HEK293 (cell line): ENCODE results near the gene ACR.

Experiments used
- CTCF ChIA-PET: fragments of 350-600 bp; formaldehyde crosslinking; extraction: SDS; loops from one replicate; lab custom pipeline; 2021; ENCODE audit warnings: antibody characterized with exemption; lab: Yijun Ruan, JAX
- POLR2A ChIA-PET: fragments of 300-600 bp; formaldehyde crosslinking; extraction: SDS; loops from one replicate; lab custom pipeline; 2020; ENCODE audit warnings: antibody characterized with exemption, inconsistent platforms; lab: Yijun Ruan, JAX
- H3K27ac ChIP-seq: fragments of 200-500 bp; sonication (Bioruptor generic); 2 replicates; pipeline ENCODE4 v1.5.1; 2014; ENCODE audit warnings: low read depth, low read length, control low read depth, inconsistent platforms; ENCODE audit errors: extremely low read depth
- H3K36me3 ChIP-seq, 2 experiments: fragments of 200-500 bp in 1 of 2; sonication (Bioruptor generic) in 1 of 2; 1 replicate in 1 of 2; 2 replicates in 1 of 2; pipeline ENCODE4 v1.5.1; 2014 to 2017; ENCODE audit warnings: inconsistent platforms in 2 of 2, low read length in 2 of 2; ENCODE audit not compliant: control insufficient read depth in 2 of 2, insufficient read depth in 1 of 2
- H3K4me1 ChIP-seq: fragments of 200-500 bp; sonication (Bioruptor generic); 2 replicates; pipeline ENCODE4 v1.5.1; 2014; ENCODE audit warnings: mild to moderate bottlenecking, low read length, inconsistent platforms; ENCODE audit not compliant: control insufficient read depth, insufficient read depth
- H3K4me3 ChIP-seq: 2 replicates; pipeline ENCODE4 v1.5.1; 2011; ENCODE audit warnings: low read depth, mild to moderate bottlenecking, control low read depth, low read length, moderate library complexity
- H3K9me3 ChIP-seq: fragments of 200-500 bp; sonication (Bioruptor generic); 2 replicates; pipeline ENCODE4 v1.5.1; 2014; ENCODE audit warnings: low read depth, low read length, inconsistent platforms; ENCODE audit not compliant: control insufficient read depth, insufficient read depth
- BCL11B ChIP-seq: fragments of 450-650 bp; formaldehyde crosslinking; IDR thresholded peaks from 2 replicates; pipeline ENCODE4 v1.5.1; 2016; ENCODE audit warnings: low read depth, missing biosample characterization, missing genetic modification characterization
- OVOL3 ChIP-seq: fragments of 450-650 bp; formaldehyde crosslinking; IDR thresholded peaks from 2 replicates; pipeline ENCODE4 v1.5.1; 2016; ENCODE audit warnings: missing biosample characterization, missing genetic modification characterization
- PRDM1 ChIP-seq: fragments of 450-650 bp; formaldehyde crosslinking; IDR thresholded peaks from 2 replicates; pipeline ENCODE4; 2016; ENCODE audit warnings: missing biosample characterization, missing genetic modification characterization
- SCRT2 ChIP-seq: fragments of 450-650 bp; formaldehyde crosslinking; IDR thresholded peaks from 2 replicates; pipeline ENCODE4 v1.5.1; 2016; ENCODE audit warnings: missing biosample characterization, missing genetic modification characterization
- SETDB1 ChIP-seq: IDR thresholded peaks from one replicate; pipeline ENCODE4 v1.6.1; 2017; ENCODE audit warnings: mild to moderate bottlenecking, low read length, moderate library complexity, mixed read lengths; ENCODE audit not compliant: insufficient read length
- ZFP41 ChIP-seq: fragments of 450-650 bp; formaldehyde crosslinking; IDR thresholded peaks from 2 replicates; pipeline ENCODE4 v1.5.1; 2016; ENCODE audit warnings: missing biosample characterization, missing genetic modification characterization, borderline replicate concordance
- ZNF155 ChIP-seq: fragments of 450-650 bp; formaldehyde crosslinking; IDR thresholded peaks from 2 replicates; pipeline ENCODE4 v1.5.1; 2016; ENCODE audit warnings: missing biosample characterization, missing genetic modification characterization
- ZNF24 ChIP-seq: fragments of 450-650 bp; formaldehyde crosslinking; IDR thresholded peaks from 2 replicates; pipeline ENCODE4 v1.5.1; 2016; ENCODE audit warnings: missing biosample characterization, missing genetic modification characterization
- ZNF266 ChIP-seq: fragments of 450-650 bp; formaldehyde crosslinking; IDR thresholded peaks from 2 replicates; pipeline ENCODE4 v1.5.1; 2016; ENCODE audit warnings: missing biosample characterization, missing genetic modification characterization, low read depth
- ZNF274 ChIP-seq, 2 experiments: fragments of 200-500 bp in 1 of 2; fragments of 450-650 bp in 1 of 2; sonication (Bioruptor generic) in 1 of 2; formaldehyde crosslinking in 1 of 2; IDR thresholded peaks; 2 replicates each; pipeline versions ENCODE4 v1.5.1 to v1.6.1; 2014 to 2016; ENCODE audit warnings: borderline replicate concordance in 1 of 2, inconsistent platforms in 1 of 2, low read length in 1 of 2, missing biosample characterization in 1 of 2, missing genetic modification characterization in 1 of 2
- ZNF350 ChIP-seq: fragments of 450-650 bp; formaldehyde crosslinking; IDR thresholded peaks from 2 replicates; pipeline ENCODE4 v1.5.0; 2017; ENCODE audit warnings: missing biosample characterization, mild to moderate bottlenecking, missing genetic modification characterization
- ZNF626 ChIP-seq: fragments of 450-650 bp; sonication (Bioruptor Pico); formaldehyde crosslinking; IDR thresholded peaks from 2 replicates; pipeline ENCODE4 v1.5.1; 2018; ENCODE audit warnings: missing biosample characterization, missing genetic modification characterization, inconsistent platforms
- ZNF654 ChIP-seq: fragments of 450-650 bp; formaldehyde crosslinking; IDR thresholded peaks from 2 replicates; pipeline ENCODE4 v1.5.1; 2016; ENCODE audit warnings: low read depth, missing biosample characterization, missing genetic modification characterization
- ZNF747 ChIP-seq: fragments of 450-650 bp; formaldehyde crosslinking; IDR thresholded peaks from 2 replicates; pipeline ENCODE4 v1.5.1; 2016; ENCODE audit warnings: missing biosample characterization, missing genetic modification characterization
- ZNF76 ChIP-seq: fragments of 450-650 bp; formaldehyde crosslinking; IDR thresholded peaks from 2 replicates; pipeline ENCODE4; 2016; ENCODE audit warnings: low read depth, missing biosample characterization, missing genetic modification characterization, borderline replicate concordance
- TF ChIP-seq, protein P1 (sequence below): fragments of 450-650 bp; formaldehyde crosslinking; IDR thresholded peaks from 2 replicates; pipeline ENCODE4 v1.5.1; 2016; ENCODE audit warnings: missing biosample characterization, missing genetic modification characterization
- TF ChIP-seq, protein P2 (sequence below): fragments of 450-650 bp; formaldehyde crosslinking; IDR thresholded peaks from 2 replicates; pipeline ENCODE4 v1.5.1; 2016; ENCODE audit warnings: missing biosample characterization, missing genetic modification characterization
- TF ChIP-seq, protein P3 (sequence below): sonication (generic); formaldehyde crosslinking; IDR thresholded peaks from 2 replicates; pipeline ENCODE4 v1.8.1; 2022; ENCODE audit warnings: mild to moderate bottlenecking, moderate library complexity, missing genetic modification reagents

Gene ACR

DNA sequence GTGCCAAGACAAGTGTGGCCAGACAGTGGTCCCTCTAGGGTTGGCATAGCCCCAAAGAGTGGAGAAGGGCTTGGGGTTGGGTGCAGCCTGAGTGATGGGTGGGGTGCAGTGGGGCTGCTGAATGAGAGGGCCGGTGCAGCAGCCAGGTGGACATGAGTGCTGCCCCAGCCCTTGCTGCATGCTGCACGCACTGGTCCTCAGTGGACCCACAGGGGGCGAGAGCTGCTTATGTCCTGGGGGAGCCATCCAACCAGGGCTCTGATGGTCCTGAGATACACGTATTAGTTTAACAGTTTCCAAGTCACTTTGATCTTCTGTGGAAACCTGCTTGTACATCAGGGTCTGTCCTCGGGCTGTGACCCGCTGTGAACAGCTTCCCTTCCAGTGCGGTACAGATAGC is 23.9 kb upstream of the ACR start (continued):
- no peak for TF ChIP-seq ZNF274 (IDR thresholded peaks at IDR 0.05; ENCODE audit: low read length)
- no peak for TF ChIP-seq ZNF274 (tag by site-specific recombination; IDR thresholded peaks at IDR 0.05; ENCODE audit: borderline replicate concordance)

DNA sequence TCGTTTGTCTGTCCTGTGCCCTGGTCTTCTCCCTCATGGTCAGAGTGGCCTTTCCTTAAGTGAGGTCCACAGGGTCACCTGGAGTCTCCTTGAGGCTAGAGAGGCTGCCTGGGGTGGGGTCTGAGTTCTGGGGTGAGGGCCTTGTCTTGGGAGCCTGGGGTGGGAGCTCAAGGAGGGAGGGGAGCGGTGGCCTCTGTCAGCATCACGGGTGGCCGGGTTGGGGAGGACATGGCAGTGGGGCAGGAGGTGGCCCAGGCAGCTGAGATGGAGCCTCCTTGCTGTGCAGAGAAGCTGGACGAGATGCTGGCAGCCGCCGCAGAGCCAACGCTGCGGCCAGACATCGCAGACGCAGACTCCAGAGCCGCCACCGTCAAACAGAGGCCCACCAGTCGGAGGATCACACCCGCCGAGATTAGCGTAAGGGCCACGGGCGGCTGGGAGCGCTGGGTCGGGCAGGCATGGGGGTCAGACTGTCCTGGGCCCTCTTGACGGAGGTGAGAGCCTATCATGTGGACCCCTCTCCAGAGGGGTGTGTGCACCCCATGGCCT is 23.3 kb upstream of the ACR start:
- ChIA-PET POLR2A (no interaction called here), CTCF (interaction anchor here (0.6 to 1.1 kb wide), 2 partner anchors 19 to 74 kb away, joined by 3 read pairs; no protein-coding TSS in a partner anchor)
- no peaks in the 10 kb centered on the region for H3K9me3 ChIP-seq

DNA sequence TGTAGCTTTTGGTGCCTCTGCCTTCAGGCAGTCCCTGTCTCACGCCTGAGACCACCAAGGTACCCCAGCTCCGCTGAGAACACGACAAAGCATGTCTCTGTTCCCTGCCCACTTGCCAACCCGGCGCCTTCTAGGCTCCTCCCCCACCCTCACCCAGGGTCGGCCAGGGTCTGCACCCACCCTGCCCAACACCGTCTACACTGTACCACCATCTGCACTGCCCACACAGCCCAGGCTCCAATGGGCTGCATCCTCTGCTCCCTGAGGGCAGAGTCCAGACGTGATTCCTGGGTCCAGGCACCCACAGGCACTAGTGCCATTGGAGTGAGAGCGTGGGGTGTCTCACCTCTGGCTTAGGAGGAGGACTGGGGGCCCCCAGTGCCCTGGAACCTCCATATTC is 22.8 kb upstream of the ACR start:
- POLR2A ChIA-PET, result no interaction called here
- CTCF ChIA-PET, result interaction anchor here (0.6 to 1.1 kb wide), 3 partner anchors 15 to 18 kb away, joined by 3 read pairs; no protein-coding TSS in a partner anchor

More for the DNA sequence above, 23.3 kb upstream of the ACR start:
- no peak overlapping the region for H3K4me3 ChIP-seq
- TF ChIP-seq ZNF24, result no peak
- no peak for TF ChIP-seq ZFP41 (tag by site-specific recombination)
- TF ChIP-seq, protein P1, sequence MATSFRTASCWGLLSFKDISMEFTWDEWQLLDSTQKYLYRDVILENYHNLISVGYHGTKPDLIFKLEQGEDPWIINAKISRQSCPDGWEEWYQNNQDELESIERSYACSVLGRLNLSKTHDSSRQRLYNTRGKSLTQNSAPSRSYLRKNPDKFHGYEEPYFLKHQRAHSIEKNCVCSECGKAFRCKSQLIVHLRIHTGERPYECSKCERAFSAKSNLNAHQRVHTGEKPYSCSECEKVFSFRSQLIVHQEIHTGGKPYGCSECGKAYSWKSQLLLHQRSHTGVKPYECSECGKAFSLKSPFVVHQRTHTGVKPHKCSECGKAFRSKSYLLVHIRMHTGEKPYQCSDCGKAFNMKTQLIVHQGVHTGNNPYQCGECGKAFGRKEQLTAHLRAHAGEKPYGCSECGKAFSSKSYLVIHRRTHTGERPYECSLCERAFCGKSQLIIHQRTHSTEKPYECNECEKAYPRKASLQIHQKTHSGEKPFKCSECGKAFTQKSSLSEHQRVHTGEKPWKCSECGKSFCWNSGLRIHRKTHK (tag by site-specific recombination), result no peak
- no peak for TF ChIP-seq ZNF76
- no peak for TF ChIP-seq OVOL3 (tag by site-specific recombination)
- TF ChIP-seq ZNF155, result no peak
- no peak for TF ChIP-seq PRDM1 (tag by site-specific recombination)
- TF ChIP-seq ZNF654, result no peak
- no peak for TF ChIP-seq BCL11B (tag by site-specific recombination)
- no peak for TF ChIP-seq SETDB1
- no peak for TF ChIP-seq ZNF266 (tag by site-specific recombination)
- TF ChIP-seq, protein P2, sequence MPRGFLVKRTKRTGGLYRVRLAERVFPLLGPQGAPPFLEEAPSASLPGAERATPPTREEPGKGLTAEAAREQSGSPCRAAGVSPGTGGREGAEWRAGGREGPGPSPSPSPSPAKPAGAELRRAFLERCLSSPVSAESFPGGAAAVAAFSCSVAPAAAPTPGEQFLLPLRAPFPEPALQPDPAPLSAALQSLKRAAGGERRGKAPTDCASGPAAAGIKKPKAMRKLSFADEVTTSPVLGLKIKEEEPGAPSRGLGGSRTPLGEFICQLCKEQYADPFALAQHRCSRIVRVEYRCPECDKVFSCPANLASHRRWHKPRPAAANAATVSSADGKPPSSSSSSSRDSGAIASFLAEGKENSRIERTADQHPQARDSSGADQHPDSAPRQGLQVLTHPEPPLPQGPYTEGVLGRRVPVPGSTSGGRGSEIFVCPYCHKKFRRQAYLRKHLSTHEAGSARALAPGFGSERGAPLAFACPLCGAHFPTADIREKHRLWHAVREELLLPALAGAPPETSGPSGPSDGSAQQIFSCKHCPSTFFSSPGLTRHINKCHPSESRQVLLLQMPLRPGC (tag by site-specific recombination), result no peak
- no peak for TF ChIP-seq ZNF626 (tag by site-specific recombination)
- TF ChIP-seq SCRT2 (tag by site-specific recombination), result no peak
- no peak for TF ChIP-seq ZNF350 (tag by site-specific recombination)
- H3K27ac ChIP-seq, result no peak overlapping the region
- H3K4me1 ChIP-seq, result no peaks in the 10 kb centered on the region
- H3K36me3 ChIP-seq, result peaks cover 0 to 27% of the 10 kb centered on the region in 2 experiments; a peak in 1 of 3 replicates

More for the DNA sequence above, 22.8 kb upstream of the ACR start:
- Histone ChIP-seq H3K4me3 (no peak overlapping the region), H3K27ac (no peak overlapping the region), H3K36me3 (peaks cover 0 to 25% of the 10 kb centered on the region in 2 experiments; a peak in 1 of 3 replicates), H3K9me3 (no peaks in the 10 kb centered on the region), H3K4me1 (no peaks in the 10 kb centered on the region)
- TF ChIP-seq, protein P3, sequence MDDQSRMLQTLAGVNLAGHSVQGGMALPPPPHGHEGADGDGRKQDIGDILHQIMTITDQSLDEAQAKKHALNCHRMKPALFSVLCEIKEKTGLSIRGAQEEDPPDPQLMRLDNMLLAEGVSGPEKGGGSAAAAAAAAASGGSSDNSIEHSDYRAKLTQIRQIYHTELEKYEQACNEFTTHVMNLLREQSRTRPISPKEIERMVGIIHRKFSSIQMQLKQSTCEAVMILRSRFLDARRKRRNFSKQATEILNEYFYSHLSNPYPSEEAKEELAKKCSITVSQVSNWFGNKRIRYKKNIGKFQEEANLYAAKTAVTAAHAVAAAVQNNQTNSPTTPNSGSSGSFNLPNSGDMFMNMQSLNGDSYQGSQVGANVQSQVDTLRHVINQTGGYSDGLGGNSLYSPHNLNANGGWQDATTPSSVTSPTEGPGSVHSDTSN, result no peak
- TF ChIP-seq ZNF747 (tag by site-specific recombination), result no peak
